Left forelimb (tissue), 1 donor: ENCODE data around the gene TRAF3IP1.

Experiments
- DNase-seq: peaks from one replicate; pipeline ENCODE4 v3.0.0-alpha.2; 2018; ENCODE audit warnings: low spot score

TRAF3IP1 gene

DNA sequence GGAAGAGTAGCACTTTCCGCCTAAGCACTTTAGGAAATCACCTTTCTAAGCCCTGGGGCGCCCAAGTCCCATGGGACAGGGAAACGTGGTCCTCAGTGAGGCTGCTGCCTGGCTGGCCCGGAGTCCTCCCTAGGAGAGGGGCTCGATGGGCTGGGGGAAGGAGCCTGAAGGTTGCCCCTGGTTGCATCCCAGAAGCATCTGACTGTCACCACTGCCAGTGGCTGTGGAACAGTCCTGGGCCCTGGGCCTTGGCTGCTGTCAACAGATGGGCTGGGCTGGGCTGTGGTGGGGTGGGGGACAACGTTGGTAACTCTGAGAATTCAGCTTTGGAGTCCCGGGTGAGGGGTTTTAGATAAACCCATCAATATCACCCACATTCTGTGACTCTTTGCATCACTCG lies 128.9 kb downstream of the TRAF3IP1 start:
- DNase-seq, result no peak

DNA sequence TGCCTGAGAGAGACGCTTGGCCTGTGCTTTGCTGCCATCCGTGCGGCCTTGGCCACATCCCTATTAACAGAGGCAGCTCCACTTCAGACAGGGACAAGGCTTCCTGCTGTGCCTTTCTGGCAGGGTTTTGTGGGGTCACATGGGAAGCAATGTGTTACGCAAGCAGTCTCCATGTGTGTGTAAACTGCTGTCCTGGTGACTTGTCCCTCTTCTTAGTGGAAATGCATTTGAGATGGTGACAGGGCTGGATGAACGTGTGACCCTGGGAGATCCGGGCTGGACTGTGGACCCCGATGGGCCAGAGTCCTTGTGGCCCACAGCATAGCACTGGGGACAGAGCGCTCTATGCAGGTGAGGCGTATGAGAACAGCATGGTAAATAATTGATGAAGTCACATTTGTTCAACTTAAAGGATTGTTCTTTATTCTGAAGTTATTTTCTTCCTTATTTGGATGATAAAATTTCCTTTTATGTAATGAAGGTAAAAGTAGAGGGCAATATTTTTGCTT lies 129.6 kb downstream of the TRAF3IP1 start:
- DNase-seq, result no peak

DNA sequence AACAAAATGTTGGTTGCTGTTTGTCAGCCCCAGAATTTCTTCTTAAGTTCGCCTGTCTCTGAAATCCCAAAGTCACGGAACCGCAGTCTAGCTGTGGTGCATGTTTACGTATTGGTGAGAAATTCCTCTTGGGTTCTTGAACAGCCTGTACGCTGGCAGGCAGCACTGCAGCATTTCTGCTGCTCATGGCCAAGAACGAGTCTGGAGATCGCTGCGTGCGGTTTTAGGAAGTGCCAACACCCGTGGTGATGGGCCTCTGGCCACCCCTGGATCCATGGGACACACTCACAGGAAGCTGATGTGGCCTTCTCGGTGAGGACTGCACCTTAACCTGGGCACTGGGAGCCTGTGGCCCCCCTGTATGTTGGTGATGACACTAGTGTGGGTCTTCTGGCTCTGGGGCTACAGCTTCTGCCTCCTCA lies 130.1 kb downstream of the TRAF3IP1 start:
- DNase-seq, result no peak
